PC-3 (cell line): Measurements from ENCODE around the gene RHOBTB3.

Experiments used
- EZH2 ChIP-seq: fragments of 300-600 bp; sonication (generic); IDR thresholded peaks from one replicate; pipeline ENCODE4 v1.6.1; 2017; ENCODE audit warnings: antibody characterized with exemption, mild to moderate bottlenecking, low read length; ENCODE audit not compliant: unreplicated experiment
- EZH2phosphoT487 ChIP-seq: fragments of 300-600 bp; sonication (generic); IDR thresholded peaks from 2 replicates; pipeline ENCODE4 v1.6.1; 2018; ENCODE audit warnings: mild to moderate bottlenecking, antibody characterized with exemption, low read length, borderline replicate concordance
- TF ChIP-seq, protein P1 (sequence below): fragments of 300-600 bp; sonication (generic); conservative IDR thresholded peaks from 2 replicates; pipeline ENCODE4 v1.5.1; 2017; ENCODE audit warnings: antibody characterized with exemption, low read depth, mild to moderate bottlenecking, low read length

DNA sequence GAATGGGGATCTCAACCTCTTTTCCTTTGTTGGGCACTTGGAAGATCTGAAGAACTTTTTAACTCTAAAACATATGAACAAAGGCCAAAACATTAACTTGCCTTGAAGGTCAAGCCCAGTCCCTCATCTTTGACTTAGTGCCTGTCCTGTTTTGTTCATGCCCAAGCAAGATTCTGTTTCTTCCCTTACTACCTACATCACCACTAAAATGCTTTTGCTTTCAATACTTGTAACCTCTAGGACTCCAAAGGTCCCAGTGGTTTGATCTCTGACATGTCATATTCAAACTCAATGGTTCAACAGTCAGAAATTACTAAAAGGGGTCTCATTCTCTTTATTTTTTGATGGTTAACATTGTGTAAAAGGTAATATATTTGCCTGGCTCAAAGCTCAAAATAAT is 67.4 kb downstream of the RHOBTB3 start:
- TF ChIP-seq EZH2phosphoT487 (no peak), EZH2 (no peak)
- TF ChIP-seq, protein P1, sequence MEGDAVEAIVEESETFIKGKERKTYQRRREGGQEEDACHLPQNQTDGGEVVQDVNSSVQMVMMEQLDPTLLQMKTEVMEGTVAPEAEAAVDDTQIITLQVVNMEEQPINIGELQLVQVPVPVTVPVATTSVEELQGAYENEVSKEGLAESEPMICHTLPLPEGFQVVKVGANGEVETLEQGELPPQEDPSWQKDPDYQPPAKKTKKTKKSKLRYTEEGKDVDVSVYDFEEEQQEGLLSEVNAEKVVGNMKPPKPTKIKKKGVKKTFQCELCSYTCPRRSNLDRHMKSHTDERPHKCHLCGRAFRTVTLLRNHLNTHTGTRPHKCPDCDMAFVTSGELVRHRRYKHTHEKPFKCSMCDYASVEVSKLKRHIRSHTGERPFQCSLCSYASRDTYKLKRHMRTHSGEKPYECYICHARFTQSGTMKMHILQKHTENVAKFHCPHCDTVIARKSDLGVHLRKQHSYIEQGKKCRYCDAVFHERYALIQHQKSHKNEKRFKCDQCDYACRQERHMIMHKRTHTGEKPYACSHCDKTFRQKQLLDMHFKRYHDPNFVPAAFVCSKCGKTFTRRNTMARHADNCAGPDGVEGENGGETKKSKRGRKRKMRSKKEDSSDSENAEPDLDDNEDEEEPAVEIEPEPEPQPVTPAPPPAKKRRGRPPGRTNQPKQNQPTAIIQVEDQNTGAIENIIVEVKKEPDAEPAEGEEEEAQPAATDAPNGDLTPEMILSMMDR: no peak
